ENCODE data around the gene SIRT2. TPM values are rescaled to one million over a fixed set of nuclear protein-coding genes. Genes with fewer than 3 reads are reported as not detected.

The SIRT2 gene
- polyA plus RNA-seq, 1 donor, result 41.7 TPM

- no peak for DNase-seq
Measured at GRCh38 chr19:38921420-38922274, 22.2 kb upstream of the SIRT2 start.

- no peak for DNase-seq
Measured at GRCh38 chr19:38920602-38921419, 21.4 kb upstream of the SIRT2 start.

GRCh38 chr19:38919837-38920601 is 20.6 kb upstream of the SIRT2 start:
- no peak for DNase-seq

GRCh38 chr19:38918526-38918925 is 19.1 kb upstream of the SIRT2 start:
- DNase-seq, result no peak

GRCh38 chr19:38917921-38918491 is 18.6 kb upstream of the SIRT2 start:
- DNase-seq, result no peak

- no peak for DNase-seq
Measured at GRCh38 chr19:38917516-38917915, 18.1 kb upstream of the SIRT2 start.

GRCh38 chr19:38915329-38916321 is 16.2 kb upstream of the SIRT2 start:
- DNase-seq, result no peak

- DNase-seq, result no peak
Measured at GRCh38 chr19:38913958-38914357, 14.5 kb upstream of the SIRT2 start.

- DNase-seq, result no peak
Measured at GRCh38 chr19:38912600-38913514, 13.4 kb upstream of the SIRT2 start.

GRCh38 chr19:38911388-38912001 is 12.1 kb upstream of the SIRT2 start:
- no peak for DNase-seq

GRCh38 chr19:38910488-38910887 is 11.1 kb upstream of the SIRT2 start:
- DNase-seq, result no peak

- no peak for DNase-seq
Measured at GRCh38 chr19:38908911-38909310, 9.5 kb upstream of the SIRT2 start.

GRCh38 chr19:38907670-38908069 is 8.3 kb upstream of the SIRT2 start:
- no peak for DNase-seq

- no peak for DNase-seq
Measured at GRCh38 chr19:38907227-38907626, 7.8 kb upstream of the SIRT2 start.

GRCh38 chr19:38905620-38906019 is 6.2 kb upstream of the SIRT2 start:
- no peak for DNase-seq

GRCh38 chr19:38904581-38905539 is 5.4 kb upstream of the SIRT2 start:
- DNase-seq, result no peak

- no peak for DNase-seq
Measured at GRCh38 chr19:38901683-38902082, 2.3 kb upstream of the SIRT2 start.

GRCh38 chr19:38900743-38901190 is 1.3 kb upstream of the SIRT2 start:
- DNase-seq, result no peak

Measured in left kidney (tissue), 2 donors.